HG03103 (cell line): ENCODE results near the gene HMGCL.
"Not testable (repeated sequence)": the region's sequence is repeated elsewhere in the genome, so short reads cannot be mapped to it uniquely, and the experiment has no call there.

ENCODE experiments used
- ATAC-seq: cut with Tn5 transposase; IDR thresholded peaks from one replicate; pipeline ENCODE4 v1.9.1; 2021; ENCODE audit warnings: low read depth; ENCODE audit not compliant: unreplicated experiment

HMGCL gene

DNA sequence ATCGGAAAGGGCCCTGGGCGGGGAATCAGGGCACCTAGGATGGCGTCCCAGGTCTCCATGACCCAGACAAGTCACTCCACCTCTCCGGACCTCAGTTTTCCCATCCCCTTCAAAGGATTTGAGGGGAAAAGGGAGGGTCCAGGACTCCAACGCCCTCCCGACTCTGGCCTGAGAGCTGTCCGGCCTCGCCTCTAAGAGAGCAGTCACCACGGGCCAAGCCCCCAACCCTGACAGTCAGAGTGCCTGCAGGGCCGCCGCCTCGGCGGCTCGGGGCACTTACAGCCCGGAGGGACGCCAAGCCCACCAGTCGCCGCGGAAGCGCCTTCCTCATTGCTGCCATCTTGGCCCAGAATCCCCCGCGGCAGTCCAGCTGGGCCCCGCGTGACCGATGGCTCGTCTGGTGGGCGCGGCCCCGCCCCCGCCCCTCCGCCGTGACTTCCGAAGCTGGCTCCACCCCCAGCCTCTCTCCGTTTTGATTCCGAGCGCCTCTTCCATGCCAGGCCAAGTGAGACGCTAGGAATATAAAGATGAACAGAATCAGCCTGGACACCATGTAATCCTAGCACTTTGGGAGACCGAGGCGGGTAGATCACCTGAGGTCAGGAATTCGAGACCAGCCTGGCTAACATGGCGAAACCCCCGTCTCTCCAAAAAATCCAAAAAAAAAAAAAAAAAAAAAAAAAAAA is at the start of gene HMGCL:
HMGCL (minus strand) TSS at position 354 of the 686 bp plus-strand sequence; CDS start at position 340, 14 bp downstream.
- peak; percentile 70 for ATAC-seq

DNA sequence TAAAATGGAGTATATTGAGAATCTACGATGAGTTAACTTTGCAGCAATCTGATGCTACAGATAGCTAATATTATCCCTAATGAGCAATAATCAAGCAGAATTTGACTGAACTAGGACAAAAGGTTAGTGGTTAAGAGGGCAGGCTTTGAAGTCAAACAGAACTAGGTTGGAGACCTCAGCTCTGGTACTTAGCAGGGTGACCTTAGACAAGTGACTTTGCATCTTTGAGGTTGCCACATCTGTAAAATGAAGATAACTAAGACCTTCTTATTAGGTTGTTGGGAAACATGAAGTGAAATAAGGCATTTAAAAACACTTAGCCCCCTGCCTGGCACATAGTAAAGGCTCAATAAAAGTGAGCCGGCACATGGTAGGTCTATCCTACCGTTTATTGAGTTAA is 47.2 kb upstream of the HMGCL start:
- ATAC-seq: no peak

DNA sequence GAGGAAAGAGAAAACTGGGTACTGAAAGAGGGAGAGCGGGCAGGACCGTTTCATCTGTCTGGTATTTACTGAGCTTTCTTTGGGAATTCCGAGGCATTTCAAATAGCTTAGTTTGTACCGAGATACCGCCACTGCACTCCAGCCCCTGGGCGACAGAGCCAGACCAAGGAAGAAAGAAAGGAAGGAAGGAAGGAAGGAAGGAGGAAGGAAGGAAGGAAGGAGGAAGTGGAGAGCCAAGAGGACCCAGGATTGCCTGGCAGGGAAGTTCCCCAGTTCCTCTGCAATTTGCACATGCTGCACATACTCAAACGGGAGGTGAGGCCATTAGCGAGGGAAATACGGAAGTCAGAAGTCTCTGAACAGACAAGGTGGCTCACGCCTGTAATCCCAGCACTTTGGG is 43.8 kb upstream of the HMGCL start:
- ATAC-seq: no peak

DNA sequence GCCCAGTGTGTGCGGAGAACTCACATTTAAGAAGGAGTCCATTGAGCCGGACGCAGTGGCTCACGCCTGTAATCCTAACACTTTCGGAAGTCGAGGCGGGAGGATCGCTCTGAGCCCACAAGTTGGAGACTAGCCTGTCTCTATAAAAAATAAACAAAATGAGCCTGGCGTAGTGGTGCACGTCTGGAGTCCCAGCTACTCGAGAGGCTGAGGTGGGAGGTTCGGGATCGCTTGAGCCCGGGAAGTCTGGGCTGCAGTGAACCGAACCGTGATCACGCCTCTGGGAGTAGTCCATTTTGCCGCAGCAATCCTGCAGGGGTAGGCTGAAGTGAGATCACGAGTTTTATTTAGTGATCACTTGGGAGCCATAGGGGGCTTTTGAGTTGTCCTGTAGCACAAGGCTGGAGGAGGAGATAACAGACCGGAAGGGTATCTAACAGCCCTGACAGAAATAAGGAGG is 43.4 kb upstream of the HMGCL start:
- ATAC-seq: no peak

DNA sequence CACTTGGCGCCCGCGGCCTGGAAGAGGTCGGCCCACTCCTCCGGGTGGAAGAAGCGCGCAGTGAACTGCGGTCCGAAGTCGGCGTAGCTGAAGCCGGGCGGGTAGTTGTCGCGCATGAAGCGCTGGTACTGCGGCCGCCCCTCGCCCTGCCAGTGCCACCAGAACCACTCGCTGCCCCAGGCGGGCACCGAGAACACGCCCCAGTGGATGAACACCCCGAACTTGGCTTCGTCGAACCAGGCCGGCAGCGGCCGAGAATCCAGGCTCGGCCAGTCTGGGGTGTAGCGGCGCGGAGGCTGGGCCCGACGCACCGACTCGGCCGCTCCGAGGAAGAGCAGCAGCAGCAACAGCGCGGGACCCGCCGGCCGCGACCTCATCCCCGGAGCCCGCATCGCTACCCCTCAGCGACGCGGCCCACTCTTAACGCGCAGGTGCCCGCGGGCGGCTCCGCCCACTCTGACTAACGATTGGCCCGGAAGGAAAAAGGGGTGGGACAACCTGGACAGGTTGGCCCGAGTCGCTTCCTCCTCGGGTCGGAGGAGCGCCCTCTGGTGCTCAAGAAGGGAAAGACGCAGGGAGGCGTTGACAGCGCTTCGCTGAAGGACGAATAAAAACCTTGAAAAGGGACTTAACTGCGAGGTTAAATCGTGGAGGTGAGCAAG is 42.8 kb upstream of the HMGCL start, which contains the start of gene FUCA1:
FUCA1 (minus strand) TSS at position 396 of the 662 bp plus-strand sequence; CDS start at position 392, 4 bp downstream.
- peak; percentile 79 for ATAC-seq

DNA sequence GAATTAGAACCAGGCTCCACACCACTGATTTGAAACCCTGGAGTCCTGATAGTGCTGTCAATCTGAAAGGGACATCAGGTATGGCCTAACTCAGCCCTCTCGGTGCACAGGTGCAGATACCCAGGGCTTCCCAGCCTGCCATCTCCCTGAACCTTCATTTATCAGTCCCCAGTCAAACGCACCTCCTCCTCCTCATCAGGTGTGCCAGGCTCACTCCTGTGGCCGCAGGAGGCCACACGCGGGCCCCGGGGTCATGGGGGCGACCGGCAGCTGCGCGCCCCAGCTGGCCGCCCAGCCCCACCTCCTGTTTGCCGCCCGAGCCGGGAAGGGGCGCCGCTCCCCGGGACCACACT is 42.3 kb upstream of the HMGCL start:
- ATAC-seq: peak; percentile 6

DNA sequence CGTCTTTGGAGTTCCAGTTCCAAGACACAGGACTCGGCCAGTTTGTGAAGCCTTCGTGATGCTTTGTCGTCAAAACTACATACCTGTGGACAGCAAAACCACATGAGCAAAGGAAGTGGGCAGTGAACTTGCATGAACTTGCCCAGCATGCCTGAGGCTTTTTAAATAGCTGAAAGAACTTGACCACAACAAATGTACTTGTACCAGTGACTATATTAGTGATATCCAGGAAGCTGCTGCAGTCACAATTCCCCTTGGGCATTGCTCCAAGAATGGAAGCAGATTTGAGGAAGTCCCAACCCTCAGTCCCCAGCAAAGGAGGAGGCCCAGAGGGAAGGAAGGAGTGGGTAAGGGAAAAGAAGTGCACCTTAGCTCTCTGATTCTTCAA is 40.3 kb upstream of the HMGCL start:
- ATAC-seq: no peak

DNA sequence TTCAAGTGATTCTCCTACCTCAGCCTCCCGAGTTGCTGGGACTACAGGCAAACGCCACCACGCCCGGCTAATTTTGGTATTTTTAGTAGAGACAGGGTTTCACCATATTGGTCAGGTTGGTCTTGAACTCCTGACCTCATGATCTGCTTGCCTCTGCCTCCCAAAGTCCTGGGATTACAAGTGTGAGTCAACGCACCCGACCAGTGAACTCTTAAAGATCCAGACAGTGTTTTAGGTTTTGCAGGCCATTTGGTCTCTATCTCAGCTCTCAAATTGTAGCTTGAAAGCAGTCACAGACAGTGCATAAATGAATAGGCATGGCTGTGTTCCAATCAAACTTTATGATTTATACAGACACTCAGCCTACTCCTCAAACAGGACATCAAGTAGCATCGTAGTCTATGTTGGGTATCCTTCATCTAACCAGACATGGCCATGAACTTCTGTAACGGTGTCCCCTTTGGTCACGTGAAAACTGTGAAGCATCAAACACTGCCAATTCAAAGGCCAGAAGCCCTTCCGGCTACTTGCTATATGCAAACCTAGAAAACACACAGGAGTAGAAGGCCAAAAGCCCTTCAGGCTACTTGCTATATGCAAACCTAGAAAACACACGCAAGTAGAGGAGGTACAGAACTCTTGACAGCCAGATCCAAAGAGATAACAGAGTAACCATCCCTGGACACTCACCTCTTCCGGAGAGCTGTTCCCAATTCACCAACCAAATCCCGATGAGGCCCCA is 39.7 kb upstream of the HMGCL start:
- no peak for ATAC-seq

DNA sequence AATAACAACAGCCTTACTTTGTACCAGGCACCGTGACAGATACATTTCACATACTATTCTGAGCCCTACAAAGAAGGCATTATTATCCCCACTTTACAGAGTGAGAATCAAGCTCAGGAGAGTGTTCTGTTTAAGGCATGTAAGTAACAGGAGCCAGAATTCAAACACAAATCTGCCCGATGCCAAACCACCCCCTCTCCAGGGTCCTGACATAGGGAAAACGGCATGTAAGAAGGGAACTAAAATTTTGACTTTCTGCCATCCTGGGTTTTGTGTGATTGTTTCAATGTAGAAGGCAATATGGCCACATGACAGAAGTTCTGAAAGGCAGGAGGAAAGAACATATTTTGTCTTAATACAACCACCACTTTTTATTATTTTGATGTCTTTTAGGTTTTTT is 37.4 kb upstream of the HMGCL start:
- no peak for ATAC-seq

DNA sequence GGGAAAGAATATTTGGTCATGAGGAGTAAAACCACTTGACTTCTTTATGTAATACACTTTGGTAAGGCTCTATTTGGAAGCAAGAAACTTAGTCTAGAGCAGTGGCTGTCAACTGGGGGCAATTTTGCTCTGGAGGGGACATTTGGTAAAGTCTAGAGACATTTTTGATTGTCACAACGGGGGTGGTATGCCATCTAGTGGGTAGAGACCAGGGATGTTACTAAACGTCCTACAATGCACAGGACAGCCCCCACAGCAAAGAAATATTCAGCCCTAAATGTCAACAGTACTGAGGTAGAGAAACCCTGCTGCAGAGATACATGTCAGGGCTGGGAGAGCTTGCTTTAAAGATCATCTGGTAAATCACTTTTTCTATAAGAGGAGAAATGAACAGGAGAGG is 29.3 kb upstream of the HMGCL start:
- ATAC-seq: no peak

DNA sequence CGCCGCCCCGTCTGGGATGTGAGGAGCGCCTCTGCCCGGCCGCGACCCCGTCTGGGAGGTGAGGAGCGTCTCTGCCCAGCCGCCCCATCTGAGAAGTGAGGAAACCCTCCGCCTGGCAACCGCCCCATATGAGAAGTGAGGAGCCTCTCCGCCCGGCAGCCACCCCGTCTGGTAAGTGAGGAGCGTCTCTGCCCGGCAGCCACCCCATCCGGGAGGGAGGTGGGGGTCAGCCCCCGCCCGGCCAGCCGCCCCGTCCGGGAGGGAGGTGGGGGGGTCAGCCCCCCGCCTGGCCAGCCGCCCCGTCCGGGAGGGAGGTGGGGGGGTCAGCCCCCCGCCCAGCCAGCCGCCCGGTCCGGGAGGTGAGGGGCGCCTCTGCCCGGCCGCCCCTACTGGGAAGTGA is 27.9 kb upstream of the HMGCL start:
- ATAC-seq: not testable (repeated sequence)

DNA sequence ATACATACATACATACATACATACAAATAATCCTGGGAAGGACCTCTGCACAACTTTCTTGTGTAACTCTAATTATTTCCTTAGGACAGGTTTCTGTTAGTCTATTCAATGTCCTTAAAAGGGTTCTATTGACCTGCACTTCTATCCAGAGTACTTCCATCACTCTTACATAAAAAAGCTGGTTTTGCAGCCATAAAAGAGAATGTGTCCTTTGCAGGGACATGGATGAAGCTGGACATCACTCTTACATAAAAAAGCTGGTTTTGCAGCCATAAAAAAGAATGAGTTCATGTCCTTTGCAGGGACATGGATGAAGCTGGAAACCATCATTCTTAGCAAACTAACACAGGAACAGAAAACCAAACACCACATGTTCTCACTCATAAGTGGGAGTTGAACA is 26.2 kb upstream of the HMGCL start:
- not testable (repeated sequence) for ATAC-seq

DNA sequence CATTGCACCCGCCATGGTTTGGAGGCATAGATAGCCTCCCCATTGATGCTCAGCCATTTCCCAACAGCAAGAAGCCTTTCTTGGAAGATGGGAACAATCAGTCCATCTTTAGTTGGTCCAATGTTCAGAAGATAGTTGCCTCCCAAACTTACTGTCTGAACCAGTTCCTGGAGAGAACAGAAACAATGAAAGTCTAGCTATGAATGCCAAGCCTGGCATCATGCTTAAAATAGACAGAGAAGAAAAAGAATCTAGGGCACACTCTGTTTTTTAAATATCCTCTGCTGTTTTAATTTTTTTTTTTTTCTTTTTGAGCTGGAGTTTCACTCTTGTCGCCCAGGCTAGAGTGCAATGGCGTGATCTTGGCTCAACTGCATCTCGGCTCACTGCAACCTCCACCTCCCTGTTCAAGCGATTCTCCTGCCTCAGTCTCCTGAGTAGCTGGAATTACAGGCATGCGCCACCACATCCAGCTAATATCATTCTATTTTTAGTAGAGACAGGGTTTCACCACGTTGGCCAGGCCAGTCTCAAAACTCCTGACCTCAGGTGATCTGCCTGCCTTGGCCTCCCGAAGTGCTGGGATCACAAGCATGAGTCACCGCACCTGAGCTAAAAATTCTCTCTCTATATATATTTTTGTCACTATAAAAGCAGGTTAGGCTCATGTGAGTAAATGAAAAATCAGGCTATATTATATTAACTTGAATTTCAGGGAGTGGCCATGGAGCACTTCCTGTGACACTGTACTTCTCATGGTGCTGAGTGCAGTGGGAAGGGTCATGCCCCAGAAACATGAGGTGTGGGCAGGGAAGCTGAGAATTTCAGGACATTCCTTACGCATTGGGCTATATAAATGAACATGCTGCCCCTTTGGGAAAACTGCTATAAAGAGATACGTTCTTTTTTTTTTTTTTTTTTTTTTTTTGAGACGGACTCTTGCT is 23.7 kb upstream of the HMGCL start:
- ATAC-seq: no peak

DNA sequence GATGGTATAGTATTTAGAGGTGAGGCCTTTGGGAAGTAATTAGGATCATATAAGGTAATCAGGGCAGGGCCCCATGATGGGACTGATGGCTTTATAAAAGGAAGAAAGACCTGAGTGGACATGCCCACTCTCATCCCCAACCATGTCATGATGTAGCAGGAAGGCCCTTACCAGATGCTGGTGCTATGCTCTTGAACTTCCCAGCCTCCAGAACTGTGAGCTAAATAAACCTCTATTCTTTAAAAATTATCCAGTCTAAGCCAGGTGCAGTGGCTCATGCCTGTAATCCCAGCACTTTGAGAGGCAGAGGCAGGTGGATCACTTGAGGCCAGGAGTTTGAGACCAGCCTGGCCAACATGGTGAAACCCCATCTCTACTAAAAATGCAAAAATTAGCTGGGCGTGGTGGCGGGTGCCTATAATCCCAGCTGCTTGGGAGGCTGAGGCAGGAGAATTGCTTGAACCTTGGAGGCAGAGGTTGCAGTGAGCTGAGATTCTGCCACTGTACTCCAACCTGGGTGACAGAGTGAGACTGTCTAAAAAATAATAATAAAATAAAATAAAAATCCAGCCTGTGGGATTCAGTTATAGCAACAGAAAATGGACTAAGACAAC is 22.4 kb upstream of the HMGCL start:
- not testable (repeated sequence) for ATAC-seq

DNA sequence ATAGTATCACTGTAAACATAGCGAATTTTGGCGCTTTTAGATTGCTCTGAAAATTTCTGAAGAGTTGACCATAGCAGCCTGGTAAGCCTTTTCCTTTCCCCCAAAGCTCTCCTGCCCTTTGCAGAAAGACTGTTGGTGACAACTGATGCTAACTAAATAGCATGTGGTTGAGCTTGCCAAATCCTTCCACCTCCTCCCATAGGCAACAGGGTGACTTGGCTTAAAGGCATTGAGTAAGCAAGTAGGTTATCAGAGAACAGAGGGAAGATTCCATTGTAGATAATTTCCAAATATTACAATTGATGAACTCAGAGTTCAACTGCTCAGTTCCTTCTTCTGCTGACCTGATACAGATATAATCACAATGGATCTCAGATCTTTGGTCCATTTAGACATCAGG is 19.9 kb upstream of the HMGCL start:
- ATAC-seq: no peak

DNA sequence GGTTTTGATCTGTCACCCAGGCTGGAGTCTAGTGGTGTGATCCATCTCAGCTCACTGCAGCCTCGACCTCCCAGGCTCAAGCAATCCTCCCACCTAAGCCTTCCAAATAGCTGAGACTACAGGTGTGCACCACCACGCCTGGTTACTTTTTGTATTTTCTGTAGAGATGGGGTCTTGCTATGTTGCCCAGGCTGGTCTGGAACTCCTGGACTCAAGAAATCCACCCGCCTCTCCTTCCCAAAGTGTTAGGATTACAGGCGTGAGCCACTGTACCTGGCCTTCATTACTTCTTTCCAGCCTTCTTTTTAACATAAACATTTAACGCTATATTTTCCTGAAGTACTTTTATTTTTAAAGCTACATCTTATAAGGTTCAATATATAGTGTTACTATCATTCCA is 18.4 kb upstream of the HMGCL start:
- no peak for ATAC-seq

DNA sequence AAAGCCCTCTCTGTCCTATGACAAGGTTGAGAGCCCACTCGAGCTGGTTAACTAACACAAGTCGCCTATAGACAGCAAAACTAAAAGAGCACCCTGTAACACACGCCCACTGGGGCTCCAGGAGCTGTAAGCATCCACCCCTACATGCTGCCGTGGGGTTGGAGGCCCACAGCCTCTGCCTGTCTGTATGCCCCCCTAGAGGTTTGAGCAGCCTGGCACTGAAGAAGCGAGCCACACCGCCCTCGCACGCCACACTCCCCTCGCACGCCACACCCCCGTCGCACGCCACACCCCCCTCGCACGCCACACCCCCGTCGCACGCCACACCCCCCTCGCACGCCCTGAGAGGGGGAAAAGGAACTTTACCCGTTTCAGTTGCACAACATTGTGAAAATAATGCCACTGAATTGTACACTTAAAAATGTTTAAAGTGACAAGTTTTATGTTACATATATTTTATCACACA is 13.2 kb upstream of the HMGCL start:
- ATAC-seq: no peak

DNA sequence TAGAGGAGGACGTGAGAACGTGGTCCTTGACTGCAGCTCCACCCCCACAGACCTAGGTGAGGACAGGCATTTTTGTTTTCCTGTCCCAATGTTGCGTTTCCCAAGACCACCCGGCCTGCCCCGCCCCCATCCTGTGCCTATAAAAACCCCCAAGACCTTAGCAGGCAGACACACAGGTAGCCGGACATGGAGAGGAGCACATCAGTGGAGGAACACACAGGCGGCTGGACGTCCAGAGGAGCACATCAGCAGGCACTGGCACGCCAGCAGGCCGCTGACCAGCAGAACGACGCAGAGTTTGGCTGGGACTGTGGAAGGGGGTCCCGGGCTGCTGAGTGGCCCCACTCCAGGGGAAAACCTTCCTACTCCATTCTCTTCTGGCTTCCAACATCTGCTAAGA is 12.7 kb upstream of the HMGCL start:
- no peak for ATAC-seq

DNA sequence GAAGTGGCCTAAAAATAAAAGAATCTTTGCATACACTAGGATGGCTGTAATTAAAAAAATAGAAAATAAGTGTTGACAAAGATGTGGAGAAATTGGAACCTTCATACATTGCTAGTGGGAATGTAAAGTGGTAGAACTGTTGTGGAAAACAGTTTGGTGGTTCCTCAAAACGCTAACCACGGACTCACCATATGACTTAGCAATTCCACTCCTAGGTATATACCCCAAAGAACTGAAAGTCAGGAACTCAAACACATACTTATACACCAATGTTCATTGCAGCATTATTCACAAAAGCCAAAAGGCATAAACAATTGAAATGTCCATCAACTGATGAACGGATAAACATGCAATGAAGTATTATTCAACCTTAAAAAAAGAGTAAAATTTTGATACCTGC is 10.8 kb upstream of the HMGCL start:
- ATAC-seq: no peak

DNA sequence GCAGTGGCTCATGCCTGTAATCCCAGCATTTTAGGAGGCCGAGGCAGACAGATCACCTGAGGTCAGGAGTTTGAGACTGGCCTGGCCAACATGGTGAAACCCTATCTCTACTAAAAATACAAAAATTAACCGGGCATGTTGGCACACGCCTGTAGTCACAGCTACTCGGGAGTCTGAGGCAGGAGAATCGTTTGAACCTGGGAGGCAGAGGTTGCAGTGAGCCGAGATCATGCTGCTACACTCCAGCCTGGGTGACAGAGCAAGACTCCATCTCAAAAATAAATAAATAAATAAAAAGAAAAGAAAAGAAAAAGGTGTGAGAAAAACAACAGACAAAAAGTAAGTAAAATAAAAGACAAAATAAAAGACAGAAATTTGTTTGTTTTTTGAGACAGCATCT is 8.9 kb upstream of the HMGCL start:
- ATAC-seq: not testable (repeated sequence)
